NOMO-1 treated with DMSO at 0.1 percent for 48 hours (cell line): Measurements from ENCODE around the gene GPRC5C.

Experiments used
- DNase-seq: peaks from one replicate; lab custom pipeline; 2025; ENCODE audit not compliant: unreplicated experiment; lab: John Stamatoyannopoulos, UW

The GPRC5C gene

GRCh38 chr17:74451557-74451956 lies 19.7 kb downstream of the GPRC5C start:
- no peak for DNase-seq

GRCh38 chr17:74452033-74452840 lies 20.3 kb downstream of the GPRC5C start:
- no peak for DNase-seq

GRCh38 chr17:74452841-74453661 lies 21.2 kb downstream of the GPRC5C start:
- DNase-seq, result no peak

DNA sequence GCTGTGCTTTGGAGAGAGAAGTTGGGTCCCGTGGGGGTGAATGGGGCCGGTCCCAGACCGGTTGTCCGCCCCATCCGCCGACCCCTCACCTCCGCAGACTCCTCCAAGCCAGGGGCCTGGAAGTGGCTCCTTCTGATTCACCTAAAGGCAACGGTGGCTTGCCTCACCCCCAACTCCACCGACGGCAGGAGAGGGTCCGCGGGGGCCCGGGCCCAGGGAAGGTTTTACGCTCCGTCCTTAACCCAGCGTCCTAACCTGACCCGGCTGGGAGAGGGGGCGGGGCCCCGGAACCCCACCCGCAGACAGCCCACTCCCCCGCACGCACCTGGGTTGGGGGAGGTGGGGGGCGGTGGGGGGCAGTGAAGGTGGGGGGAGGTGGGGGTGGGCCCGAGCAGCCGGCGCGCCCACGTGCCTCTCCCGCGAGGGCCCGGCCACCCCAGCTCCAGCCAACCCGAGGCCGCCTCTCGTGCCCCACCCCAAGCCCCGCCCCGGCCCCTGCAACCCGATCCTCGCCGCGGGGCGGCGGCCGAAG lies 21.8 kb downstream of the GPRC5C start:
- DNase-seq, result peak; percentile 77

- no peak for DNase-seq
Measured at GRCh38 chr17:74454197-74455024, 22.5 kb downstream of the GPRC5C start.

DNA sequence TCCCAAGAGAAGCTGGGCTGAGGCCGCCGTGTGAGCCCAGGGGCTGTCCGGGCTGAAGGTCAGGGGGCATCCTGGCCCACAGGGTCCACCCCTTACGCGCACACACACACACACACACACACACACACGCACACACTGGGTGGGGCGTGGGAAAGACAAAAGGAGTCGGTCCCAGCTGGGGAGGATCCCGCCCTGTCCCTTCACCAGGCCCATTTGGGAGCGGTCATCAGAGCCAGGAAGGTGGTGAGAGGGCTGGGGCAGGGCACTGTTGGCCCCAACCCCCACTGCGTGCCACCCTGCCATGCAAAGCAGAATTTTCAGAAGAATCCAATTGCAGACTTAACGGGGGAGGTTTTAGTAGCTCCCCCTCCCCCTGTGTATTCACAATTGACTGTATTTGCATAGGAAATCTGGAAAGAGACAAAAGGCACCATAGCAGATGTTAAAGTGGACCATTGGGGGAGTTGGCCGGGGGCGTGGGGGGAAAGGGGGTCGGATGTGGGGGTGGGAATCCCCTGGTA lies 23.2 kb downstream of the GPRC5C start:
- no peak for DNase-seq

- DNase-seq, result no peak
Measured at GRCh38 chr17:74455821-74456220, 23.9 kb downstream of the GPRC5C start.

DNA sequence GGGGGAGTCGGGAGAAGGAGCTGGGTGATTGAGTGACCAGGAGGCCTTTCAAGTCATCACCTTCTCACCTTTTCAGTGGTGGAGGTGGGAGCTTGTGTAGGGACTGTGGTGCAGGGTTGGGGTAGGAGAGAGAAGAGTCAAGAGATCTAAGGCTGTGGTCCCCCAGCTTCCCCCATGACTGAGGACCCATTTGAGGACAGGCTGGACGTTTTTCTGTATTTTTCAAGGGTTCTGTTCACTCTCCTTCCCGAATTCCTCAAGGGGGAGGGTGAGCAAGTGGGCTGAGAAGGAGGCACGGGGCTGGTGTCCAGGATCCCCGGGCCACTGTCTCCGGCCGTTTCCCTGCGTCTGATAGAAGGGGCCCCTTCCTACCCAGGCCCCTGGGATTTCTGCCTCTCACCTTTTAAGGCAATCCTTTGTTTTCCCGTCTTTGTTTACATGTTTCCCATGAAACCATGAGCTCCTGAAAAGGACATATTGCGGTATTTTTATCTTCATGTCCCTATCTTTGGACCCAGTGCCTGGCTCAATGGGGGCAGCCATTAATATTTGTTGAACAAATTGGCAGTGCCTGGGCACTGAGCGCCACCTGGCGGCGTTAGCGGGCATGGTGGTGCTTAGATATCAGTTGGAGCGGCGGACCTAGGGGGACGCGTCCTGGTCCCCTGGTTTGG lies 25.4 kb downstream of the GPRC5C start:
- DNase-seq, result peak; percentile 56

DNA sequence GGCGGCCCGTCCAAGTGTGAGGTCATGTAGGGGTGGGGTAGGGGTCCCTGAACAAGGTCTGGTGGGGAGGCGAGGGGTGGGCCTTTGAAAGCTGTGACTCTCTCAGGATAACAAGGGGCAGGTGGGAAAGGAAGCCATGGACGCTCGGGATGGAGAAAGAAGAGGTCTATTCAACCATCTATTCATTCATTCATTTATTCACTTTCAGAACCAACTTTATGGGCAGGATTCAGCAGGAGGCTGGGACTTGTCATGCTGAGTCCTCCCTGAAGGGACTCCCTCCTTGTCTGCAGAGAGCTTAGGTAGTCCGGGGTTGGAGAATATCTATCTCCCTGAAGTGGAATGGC lies 25.9 kb downstream of the GPRC5C start:
- DNase-seq, result no peak

GRCh38 chr17:74458835-74459234 lies 26.9 kb downstream of the GPRC5C start:
- DNase-seq, result no peak

DNA sequence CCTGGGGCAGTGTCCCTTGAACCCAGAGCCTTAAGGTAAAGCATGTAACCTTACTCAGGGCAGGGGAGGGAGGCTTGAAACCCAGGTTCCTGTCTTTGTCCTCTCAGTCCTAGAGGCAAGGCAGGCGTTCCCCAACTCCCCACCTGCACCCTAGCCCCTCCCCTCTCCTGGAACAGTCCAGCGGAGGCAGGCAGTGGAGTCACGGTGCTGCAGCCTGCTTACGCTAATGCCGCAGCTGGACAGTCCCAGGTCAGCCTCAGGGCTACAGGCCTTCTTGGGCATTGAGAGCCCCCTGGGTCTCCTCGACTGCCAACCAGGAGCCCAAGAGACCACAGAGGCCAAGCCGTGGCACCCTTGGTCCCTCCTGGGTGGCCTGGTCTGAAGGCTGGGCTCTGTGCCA lies 27.7 kb downstream of the GPRC5C start:
- DNase-seq, result no peak

DNA sequence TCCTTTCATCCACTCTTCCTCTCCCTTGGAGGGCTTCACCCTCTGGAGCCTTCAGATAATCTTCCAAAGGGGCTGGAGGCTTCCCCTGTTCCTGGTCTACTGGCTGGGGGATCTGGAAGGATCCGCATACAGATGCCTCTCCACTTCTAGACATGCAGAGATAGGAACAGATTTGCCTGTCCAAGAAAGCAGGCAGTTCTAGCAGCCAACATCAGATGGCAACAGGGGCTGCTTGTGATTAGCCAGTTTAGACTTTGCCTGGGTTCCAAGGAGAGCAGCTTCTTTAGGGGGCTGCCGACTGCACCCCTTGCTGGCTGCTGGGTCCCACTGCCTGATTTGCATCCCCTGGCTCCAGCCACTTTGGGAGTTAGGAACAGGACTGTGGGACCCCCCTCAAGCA lies 28.4 kb downstream of the GPRC5C start:
- DNase-seq, result no peak

GRCh38 chr17:74460996-74461395 lies 29.1 kb downstream of the GPRC5C start:
- DNase-seq, result no peak

- DNase-seq, result no peak
Measured at GRCh38 chr17:74461611-74462010, 29.7 kb downstream of the GPRC5C start.

DNA sequence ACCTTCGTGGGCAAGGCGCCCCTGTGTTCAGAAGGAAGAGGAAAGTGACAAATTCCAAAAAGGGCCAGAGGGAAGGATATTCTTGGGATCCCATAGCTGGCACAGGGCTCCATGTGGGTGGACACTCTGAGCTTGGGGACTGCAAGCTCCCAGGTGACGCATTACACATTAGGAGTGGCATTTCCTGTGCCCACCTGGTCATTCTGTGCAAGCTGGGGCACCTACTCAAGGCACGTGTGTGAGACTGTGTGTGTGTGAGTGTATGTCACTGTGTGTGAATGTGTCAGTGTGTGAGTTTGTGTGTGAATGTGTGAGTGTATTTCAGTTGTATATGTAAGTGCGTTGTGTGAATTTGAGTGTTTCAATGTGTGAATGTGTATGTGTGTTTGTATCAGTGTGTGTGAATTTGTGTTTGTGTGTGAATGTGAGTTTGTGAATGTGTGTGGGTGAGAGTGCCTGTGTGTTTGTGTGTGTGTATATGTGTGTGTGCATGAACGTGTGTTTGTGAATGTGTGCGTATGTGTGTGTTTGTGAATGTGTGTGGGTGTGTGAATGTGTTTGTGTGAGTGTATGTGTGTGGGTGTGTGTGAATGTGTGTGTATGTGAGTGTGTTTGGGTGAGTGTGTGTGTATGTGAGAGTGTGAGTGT lies 33.0 kb downstream of the GPRC5C start:
- no peak for DNase-seq

GRCh38 chr17:74465378-74466110 lies 33.7 kb downstream of the GPRC5C start:
- no peak for DNase-seq

DNA sequence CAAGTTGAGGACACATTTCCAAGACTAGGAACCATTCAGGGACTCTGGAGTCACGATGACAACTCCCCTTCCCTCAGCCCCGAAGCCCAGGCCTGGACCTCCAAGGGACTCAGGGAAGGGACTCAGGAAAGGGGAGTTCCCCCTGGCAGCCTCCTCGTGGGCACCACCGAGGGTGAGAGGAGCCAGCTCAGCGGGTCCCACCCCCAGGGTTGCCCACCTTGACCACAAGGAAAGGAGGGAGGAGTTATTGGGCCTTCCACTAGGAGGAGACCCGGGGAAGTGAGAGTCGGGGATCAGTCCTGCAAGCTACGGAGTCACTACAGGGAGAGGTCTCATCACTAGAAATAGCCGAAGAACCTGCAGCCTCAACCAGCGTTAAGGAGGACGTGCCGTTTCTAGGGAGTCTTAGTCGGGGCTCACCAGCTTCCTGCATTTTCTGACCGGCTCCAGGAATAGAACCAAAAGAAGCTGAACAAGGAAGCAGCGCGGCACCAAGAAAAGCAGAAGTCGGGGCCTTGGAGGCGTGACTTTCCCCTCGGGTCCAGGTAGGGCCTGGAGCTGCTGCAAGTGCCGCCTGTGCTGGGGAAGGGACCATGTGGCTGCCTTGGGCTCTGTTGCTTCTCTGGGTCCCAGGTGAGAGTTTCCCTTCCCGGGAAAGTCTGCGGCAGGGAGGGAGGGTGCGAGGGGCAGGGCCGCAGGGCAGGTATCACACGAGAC lies 34.4 kb downstream of the GPRC5C start, which contains the start of gene CD300A:
Gene CD300A, plus strand, starts transcription at position 524 of the 717 bp plus-strand sequence. Its CDS starts 70 bp downstream, at position 594.
- peak; percentile 84 for DNase-seq

- no peak for DNase-seq
Measured at GRCh38 chr17:74466828-74467184, 34.9 kb downstream of the GPRC5C start.
